Myocyte (in vitro differentiated cells): Measurements from ENCODE around the gene PEAK3. TPM values are rescaled to one million over a fixed set of nuclear protein-coding genes. Genes with fewer than 3 reads are reported as not detected.

Source experiments
- DNase-seq: peaks from one replicate; pipeline ENCODE4 v3.0.0-alpha.2; 2012; ENCODE audit warnings: low read depth
- microRNA counts: library from miRNA; unstranded; fragments of <30 nt; microRNA quantifications from one replicate; lab custom pipeline; 2016
- microRNA-seq: library from miRNA; unstranded; fragments of <30 nt; microRNA quantifications from one replicate; pipeline ENCODE4, GENCODE V29; 2016
- total RNA-seq: library from RNA; depleted of rRNA; stranded (reverse); fragments of >200 nt; gene quantifications from 2 replicates; pipeline ENCODE4 v1.2.3, GENCODE V29; 2014

The PEAK3 gene
- total RNA-seq, 1 donor from 2014 or later = 0.16 TPM

GRCh38 chr19:2227415-2228156 is 54.4 kb downstream of the PEAK3 start:
- no peak for DNase-seq

- no peak for DNase-seq
Measured at GRCh38 chr19:2226840-2227360, 55.1 kb downstream of the PEAK3 start.

GRCh38 chr19:2226051-2226839 is 55.7 kb downstream of the PEAK3 start:
- no peak for DNase-seq

GRCh38 chr19:2225415-2226050 is 56.4 kb downstream of the PEAK3 start:
- no peak for DNase-seq

- DNase-seq = no peak
Measured at GRCh38 chr19:2224754-2225349, 57.1 kb downstream of the PEAK3 start.

MicroRNAs encoded within 50 kb of the gene (microRNA counts, 767-probe panel; counts per million panel counts)
- not detected for microRNA hsa-miR-1227 (lab: Ali Mortazavi, UCI)

Small RNA genes lying within 50 kb of the gene (microRNA-seq; reads per million reads assigned to microRNA genes)
- gene MIR1227 (0.65 reads per million), gene MIR4321 (not detected)

Other genes with a start within 250 kb of the PEAK3 start
- 35.3 and 44.6 TPM in 2 replicates for gene MKNK2, start 230.9 kb downstream of the PEAK3 start, total RNA-seq
- gene MOB3A, start 185.8 kb downstream of the PEAK3 start, total RNA-seq = 17.6 and 22.4 TPM in 2 replicates
- 7.2 and 8.2 TPM in 2 replicates for gene IZUMO4, start 185.3 kb downstream of the PEAK3 start, total RNA-seq
- gene AP3D1, start 130.6 kb downstream of the PEAK3 start, total RNA-seq = 109 and 114 TPM in 2 replicates
- 7.9 and 8.3 TPM in 2 replicates for gene DOT1L, start 118.2 kb downstream of the PEAK3 start, total RNA-seq
- gene PLEKHJ1, start 45.8 kb downstream of the PEAK3 start, total RNA-seq = 77.5 and 86.7 TPM in 2 replicates
- 21.6 and 23.1 TPM in 2 replicates for gene SF3A2, start 45.4 kb downstream of the PEAK3 start, total RNA-seq
- 5.1 and 7.3 TPM in 2 replicates for gene AMH, start 32.9 kb downstream of the PEAK3 start, total RNA-seq
- gene JSRP1, start 25.8 kb downstream of the PEAK3 start, total RNA-seq = 303 and 333 TPM in 2 replicates
- not detected in 2 replicates for gene LINGO3, start 26.0 kb upstream of the PEAK3 start, total RNA-seq
- 158 and 226 TPM in 2 replicates for gene LSM7, start 46.4 kb upstream of the PEAK3 start, total RNA-seq
- 36.1 and 45.7 TPM in 2 replicates for gene SPPL2B, start 46.5 kb upstream of the PEAK3 start, total RNA-seq
- gene TMPRSS9, start 78.1 kb upstream of the PEAK3 start, total RNA-seq = not detected in 2 replicates
- gene TIMM13, start 145.4 kb upstream of the PEAK3 start, total RNA-seq = 69.4 and 73.7 TPM in 2 replicates
- 30.7 and 34.3 TPM in 2 replicates for gene LMNB2, start 174.8 kb upstream of the PEAK3 start, total RNA-seq
- 8.6 and 16.9 TPM in 2 replicates for gene GADD45B, start 194.0 kb upstream of the PEAK3 start, total RNA-seq